Esophagus mucosa (tissue), 1 donor: ENCODE results near the gene ZBED1. TPM values are rescaled to one million over a fixed set of nuclear protein-coding genes. Genes with fewer than 3 reads are reported as not detected.
"Not testable (repeated sequence)": the region's sequence is repeated elsewhere in the genome, so short reads cannot be mapped to it uniquely, and the experiment has no call there.

Experiments
- ATAC-seq: fragments of 200-7000 bp; cut with Tn5 transposase; one replicate; pipeline ENCODE4 v1.9.1; 2020
- total RNA-seq: library from RNA; stranded (reverse); gene quantifications from one replicate; pipeline ENCODE4 v1.2.4, GENCODE V29; 2023
- donor health status: DM: yes; HTN: yes; CAD: no.

The ZBED1 gene
- total RNA-seq, 1 donor from 2014 or later, result 16.0 TPM

DNA sequence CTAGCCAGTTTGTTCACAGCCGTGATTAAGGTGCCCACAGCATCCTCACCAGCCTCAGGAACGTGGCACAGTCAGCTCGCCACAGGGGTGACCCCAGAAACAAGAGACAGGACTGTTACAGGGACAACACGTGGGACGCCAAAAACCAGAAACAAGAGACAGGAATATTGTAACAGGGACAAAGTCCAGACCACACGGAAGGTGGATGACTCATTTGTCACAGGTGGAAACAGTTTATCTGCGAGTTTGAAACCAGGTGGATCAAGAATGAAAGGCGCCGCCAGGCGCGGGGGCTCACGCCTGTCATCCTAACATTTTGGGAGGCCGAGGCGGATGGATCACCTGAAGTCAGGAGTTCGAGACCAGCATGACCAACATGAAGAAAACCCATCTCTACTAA is 27.7 kb downstream of the ZBED1 start:
- not testable (repeated sequence) for ATAC-seq

DNA sequence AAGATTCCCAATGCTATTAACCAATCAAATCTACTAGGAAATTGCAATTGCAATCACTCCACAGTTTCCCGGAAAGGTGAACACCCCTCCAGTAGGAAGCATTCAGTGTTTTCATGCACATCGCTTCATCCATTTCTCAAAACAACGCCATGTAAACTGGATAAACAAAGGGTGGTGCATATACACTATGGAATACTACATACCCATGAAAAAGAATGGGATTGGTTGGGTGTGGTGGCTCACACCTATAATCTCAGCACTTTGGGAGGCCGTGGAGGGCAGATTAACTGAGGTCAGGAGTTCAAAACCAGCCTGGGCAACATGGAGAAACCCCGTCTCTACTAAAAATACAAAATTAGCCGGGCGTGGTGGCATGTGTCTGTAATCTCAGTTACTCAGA is 29.1 kb downstream of the ZBED1 start:
- ATAC-seq, result no peak

DNA sequence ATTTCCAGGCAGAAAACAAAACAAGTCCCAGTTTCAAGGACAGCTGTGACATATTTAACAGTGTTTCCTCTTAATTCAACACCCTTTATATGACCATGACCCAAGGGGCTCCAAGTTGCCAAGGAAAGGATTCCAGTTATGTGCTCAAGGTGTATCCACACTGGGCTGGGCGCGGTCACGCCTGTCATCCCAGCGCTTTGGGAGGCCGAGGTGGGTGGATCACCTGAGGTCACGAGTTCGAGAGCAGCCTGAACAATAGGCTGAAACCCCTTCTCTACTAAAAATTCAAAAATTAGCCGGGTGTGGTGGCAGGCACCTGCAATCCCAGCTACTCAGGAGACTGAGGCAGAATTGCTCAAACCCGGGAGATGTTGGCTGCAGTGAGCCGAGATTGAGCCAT is 29.6 kb downstream of the ZBED1 start:
- ATAC-seq, result not testable (repeated sequence)

DNA sequence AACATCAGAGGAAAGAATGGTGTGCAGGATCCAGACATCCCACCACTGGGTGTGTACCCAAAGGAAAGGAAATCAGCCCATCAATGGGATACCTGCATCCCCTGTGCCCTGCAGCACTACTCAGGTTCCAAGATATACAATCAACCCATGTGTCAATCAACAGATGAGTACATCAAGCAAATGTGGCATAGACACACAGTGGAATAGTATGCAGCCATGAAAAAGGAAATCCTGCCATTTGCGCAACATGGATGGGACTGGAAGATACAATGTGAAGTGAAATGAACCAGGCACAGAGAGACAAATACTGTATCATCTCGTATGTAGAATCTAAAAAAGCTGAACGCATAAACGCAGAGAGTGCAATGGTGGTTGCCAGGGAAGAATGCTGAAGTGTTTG is 30.9 kb downstream of the ZBED1 start:
- ATAC-seq, result not testable (repeated sequence)

DNA sequence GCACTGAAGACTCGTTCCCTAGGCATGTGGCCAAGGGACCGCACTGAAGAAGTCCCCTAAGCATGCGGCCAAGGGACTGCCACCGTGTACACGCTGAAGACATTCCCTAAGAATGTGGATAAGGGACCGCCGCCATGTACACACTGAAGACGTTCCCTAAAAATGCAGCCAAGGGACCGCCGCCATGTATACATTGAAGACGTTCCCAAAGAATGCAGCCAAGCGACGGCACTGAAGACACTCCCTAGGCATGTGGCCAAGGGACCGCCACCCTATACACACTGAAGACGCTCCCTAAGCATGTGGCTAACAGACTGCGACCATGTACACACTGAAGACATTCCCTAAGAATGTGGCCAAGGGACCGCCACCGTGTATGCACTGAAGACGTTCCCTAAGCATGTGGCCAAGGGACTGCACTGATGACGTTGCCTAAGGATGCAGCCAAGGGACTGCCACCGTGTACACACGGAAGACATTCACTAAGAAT is 31.5 kb downstream of the ZBED1 start:
- ATAC-seq, result no peak

DNA sequence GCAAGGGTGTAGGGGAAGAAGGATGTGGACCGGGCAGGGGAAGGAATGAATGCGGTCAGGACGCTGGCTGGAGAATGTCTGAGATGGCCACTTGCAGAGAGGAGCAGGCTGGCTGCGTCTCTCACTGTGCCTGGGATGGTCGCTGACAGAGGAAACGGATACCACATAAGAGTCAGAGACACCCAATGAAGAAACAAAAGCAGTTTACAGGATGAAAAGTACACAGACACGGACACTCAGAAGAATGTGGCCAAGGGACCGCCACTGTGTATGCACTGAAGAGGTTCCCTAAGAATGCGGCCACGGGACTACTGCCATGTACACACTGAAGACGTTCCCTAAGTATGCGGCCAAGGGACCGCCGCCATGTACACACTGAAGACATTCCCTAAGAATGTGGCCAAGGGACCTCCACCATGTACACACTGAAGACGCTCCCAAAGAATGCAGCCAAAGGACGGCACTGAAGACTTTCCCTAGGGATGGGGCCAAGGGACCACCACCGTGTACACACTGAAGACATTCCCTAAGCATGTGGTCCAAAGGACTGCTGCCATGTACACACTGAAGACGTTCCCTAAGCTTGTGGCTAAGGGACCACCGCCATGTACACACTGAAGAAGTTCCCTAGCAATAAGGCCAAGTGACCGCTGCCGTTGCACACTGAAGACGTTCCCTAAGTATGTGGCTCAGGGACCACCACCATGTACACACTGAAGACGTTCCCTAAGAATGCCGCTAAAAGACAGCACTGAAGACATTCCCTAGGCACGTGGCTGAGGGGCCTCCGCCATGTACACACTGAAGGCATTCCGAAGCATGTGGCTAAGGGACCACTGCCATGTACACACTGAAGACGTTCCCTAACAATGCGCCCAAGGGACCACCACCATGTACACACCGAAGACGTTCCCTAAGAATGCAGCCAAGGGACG is 32.2 kb downstream of the ZBED1 start:
- ATAC-seq, result no peak

DNA sequence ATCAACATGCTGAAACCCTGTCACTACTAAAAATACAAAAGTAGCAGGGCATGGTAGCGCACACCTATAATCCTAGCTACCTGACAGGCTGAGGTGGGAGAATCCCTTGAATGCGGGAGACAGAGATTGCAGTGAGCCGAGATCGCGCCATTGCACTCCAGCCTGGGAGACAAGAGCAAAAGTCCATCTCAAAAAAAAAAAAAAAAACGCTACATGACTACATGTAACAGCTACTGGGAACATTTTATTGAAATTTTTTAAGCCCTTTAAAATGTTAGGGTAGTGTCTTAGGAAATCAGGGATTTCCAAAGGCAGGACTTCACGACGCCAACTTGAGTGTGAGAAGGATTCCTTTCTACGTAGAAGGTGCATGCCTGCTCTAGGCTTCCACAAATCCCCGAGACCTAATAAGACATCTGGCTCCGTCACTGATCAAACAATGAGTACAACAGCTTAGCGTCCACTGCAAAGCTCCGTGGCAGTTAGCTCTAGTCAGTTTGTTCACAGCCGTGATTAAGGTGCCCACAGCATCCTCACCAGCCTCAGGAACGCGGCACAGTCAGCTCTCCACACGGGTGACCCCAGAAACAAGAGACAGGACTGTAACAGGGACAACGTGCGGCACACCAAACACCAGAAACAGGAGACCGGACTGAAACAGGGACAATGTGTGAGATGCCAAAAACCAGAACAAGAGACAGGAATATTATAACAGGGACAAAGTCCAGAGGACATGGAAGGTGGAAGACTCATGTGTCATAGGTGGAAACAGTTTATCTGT is 33.7 kb downstream of the ZBED1 start:
- no peak for ATAC-seq

DNA sequence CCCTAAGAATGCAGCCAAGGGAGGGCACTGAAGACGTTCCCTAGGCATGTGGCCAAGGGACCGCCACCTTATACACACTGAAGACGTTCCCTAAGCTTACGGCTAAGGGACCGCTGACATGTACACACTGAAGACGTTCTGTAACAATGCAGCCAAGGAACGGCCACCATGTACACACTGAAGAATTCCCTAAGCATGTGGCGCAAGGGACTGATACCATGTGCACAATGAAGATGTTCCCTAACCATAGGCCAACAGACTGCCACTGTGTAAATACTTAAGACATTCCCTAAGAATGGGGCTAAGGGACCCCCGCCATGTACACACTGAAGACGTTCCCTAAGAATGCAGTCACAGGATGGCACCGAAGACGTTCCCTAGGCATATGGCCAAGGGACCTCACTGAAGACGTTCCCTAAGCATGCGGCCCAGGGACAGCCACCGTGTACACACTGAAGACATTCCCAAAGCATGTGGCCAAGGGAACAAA is 36.1 kb downstream of the ZBED1 start:
- no peak for ATAC-seq

DNA sequence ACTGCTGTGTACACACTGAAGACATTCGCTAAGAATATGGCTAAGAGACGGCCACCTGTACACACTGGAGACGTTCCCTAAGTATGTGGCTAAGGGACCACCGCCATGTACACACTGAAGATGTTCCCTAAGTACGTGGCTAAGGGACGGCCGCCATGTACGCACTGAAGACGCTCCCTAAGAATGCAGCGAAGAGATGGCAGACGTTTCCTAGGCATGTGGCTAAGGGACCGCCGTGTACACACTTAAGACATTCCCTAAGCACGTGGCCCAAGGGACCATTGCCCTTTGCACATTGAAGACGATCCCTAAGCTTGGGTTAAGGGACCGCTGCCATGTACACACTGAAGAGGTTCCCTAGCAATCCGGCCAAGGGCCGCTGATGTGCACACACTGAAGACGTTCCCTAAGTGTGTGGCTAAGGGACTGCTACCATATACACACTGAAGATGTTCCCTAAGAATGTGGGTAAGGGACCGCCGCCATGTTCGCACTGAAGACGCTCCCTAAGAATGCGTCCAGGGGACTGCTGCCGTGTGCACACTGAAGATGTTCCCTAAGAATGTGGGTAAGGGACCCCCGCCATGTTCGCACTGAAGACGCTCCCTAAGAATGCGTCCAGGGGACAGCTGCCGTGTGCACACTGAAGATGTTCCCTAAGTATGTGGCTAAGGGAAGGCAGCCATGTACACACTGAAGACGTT is 36.7 kb downstream of the ZBED1 start:
- no peak for ATAC-seq

DNA sequence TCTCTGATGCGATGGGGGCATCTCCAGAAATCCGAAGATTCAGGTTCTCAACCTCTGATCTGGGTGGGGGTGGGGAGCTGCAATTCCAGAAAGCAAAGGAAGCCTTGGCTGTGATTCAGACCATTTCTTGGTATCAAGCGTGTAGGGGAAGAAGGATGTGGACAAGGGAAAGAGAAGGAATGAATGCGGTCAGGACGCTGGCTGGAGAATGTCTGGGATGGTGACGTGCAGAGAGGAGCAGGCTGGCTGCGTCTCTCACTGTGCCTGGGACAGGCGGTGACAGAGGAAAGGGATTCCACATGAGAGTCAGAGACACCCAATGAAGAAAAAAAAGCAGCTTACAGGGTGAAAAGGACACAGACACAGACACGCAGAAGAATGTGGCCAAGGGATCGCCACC is 37.3 kb downstream of the ZBED1 start:
- not testable (repeated sequence) for ATAC-seq

DNA sequence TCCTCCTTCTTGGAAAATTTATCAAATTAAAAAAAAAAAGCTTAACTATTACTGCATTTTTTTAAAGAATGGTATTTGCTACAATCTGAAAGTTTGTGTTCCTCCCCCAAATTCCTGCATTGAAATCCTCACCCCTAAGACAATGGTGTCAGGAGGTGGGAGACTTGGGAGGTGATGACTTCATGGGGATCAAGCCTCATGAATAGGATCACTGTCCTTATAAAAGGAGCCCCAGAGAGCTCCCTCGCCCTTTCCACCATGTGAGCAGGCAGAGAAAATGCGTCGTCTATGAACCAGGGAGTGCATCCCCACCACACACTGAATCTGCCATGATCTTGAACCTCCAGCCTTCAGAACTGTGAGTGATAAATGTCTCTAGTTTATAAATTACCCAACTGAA is 38.0 kb downstream of the ZBED1 start:
- no peak for ATAC-seq

DNA sequence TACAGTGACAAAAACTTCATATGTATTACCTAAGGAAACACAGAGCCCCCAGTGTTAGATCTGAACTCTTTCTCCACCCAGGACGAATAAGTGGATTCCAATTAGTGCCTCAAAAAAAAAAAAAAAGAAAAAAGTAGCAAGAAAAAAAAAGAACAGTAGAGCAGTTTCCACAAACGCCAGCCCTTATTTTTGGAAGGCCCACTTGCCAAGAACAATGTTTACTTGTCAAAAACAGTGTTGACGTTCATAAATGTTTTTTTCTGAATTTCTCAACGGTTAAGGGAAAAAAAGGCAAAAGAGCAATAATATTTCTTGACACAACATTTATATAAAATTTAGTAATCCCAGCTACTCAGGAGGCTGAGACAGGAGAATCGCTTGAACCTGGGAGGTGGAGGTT is 38.7 kb downstream of the ZBED1 start:
- ATAC-seq, result no peak

DNA sequence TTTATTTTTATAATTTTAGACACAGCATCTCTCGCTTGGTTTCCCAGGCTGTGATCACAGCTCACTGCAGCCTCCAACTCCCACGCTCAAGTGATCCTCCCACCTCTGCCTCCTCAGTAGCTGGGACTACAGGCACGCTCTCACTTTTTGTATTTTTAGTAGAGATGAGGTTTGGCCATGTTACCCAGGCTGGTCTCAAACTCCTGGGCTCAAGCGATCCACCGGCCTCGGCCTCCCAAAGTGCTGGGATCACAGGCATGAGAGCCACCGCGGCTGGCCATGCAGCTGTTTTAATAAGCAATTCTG is 39.1 kb downstream of the ZBED1 start:
- ATAC-seq, result no peak

DNA sequence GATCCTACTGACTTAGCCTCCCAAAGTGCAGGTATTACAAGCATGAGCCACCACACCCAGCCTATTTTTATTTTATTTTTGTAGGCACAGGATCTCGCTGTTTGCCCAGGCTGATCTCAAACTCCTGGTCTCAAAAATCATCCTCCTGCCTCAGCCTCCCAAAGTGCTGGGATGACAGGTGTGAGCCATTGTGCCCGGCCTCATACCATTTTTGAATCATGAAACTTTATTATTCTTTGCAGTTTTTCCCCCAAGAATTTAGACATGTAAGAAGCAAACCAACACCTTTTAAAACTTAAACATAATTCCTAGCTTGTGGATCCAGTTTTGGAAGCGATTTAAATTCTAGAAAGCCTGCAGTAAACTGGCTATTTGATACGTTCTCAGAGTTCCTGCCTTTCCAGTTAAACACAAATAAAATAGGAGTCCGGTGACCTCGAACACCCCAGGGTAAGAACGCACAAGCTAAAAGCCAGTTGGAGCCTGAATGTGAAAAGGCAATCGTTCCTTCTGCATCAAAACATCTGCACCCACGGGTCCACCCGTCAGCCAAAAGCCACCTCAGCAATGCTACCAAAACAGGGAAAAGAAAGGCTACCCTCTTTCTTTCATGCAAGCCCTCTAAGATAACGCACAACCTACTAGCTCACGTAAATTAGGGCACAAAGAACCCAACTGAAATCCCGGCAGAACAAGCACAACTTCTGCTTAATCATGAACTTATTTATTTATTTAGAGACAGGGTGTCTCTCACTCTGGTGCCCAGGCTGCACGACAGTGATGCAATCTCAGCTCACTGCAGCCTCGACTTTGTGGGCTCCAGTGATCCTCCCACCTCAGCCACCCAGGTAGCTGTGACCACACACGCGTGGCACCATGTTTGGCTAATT is 39.7 kb downstream of the ZBED1 start:
- not testable (repeated sequence) for ATAC-seq

DNA sequence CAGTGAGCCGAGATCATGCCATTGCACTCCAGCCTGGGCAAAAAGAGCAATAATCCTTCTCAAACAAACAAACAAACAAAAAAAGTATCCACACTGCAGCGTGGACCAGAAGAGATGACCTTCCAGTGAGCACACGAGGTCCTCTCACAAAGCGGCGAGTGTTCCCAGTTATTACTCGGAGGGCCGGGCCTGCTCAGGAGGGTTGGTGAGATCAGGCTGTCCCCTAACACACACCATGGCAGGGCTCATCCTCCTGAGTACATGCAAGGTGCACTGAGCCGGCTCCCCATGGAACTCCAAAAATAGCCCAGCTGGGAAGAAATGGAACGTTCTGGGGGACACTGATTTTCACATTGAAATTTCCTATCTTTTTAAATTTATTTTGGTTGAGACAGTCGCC is 40.7 kb downstream of the ZBED1 start:
- not testable (repeated sequence) for ATAC-seq

DNA sequence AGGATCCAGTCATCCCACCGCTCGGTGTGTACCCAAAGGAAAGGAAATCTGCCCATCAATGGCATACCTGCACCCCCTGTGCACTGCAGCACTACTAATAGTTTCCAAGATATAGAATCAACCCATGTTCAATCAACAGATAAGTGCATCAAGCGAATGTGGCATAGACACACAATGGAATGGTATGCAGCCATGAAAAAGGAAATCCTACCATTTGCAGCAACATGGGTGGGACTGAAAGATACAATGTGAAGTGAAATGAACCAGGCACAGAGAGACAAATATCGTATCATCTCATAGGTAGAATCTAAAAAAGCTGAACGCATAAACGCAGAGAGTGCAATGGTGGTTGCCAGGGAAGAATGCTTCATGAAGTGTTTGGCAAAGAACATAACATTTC is 42.5 kb downstream of the ZBED1 start:
- ATAC-seq, result no peak

DNA sequence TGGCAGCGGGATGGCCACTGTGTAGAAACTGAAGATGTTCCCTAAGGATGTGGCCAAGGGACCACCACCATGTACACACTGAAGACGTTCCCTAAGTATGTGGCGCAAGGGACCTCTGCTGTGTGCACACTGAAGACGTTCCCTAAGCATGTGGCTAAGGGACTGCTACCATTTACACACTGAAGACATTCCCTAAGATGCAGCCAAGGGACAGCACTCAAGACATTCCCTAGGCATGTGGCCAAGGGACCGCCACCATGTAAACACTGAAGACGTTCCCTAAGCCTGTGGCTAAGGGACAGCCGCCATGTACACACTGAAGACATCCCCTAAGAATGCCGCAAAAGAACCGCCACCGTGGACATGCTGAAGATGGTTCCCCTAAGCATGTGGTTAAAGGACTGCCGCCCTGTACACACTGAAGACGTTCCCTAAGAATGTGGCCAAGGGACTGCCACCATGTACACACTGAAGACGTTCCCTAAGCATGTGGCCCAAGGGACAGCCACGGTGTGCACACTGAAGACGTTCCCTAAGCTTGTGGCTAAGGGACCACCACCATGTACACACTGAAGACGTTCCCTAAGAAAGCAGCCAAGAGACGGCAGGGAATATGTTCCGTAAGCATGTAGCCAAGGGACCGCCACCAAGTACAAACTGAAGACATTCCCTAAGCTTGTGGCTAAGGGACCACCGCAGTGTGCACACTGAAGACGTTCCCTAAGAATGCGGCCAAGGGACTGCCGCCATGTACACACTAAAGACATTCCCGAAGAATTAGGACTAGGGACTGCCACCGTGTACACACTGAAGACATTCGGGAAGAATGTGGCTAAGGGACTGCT is 43.3 kb downstream of the ZBED1 start:
- no peak for ATAC-seq

DNA sequence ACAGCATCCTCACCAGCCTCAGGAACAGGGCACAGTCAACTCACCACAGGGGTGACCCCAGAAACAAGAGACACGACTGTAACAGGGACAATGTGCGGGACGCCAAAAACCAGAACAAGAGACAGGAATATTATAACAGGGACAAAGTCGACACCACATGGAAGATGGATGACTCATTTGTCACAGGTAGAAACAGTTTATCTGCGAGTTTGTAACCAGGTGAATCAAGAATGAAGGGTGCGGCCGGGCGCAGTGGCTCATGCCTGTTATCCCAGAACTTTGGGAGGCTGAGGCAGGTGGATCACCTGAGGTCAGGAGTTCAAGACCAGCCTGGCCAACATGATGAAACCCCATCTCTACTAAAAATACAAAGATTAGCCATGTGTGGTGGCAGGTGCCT is 44.7 kb downstream of the ZBED1 start:
- ATAC-seq, result peak; percentile 38

DNA sequence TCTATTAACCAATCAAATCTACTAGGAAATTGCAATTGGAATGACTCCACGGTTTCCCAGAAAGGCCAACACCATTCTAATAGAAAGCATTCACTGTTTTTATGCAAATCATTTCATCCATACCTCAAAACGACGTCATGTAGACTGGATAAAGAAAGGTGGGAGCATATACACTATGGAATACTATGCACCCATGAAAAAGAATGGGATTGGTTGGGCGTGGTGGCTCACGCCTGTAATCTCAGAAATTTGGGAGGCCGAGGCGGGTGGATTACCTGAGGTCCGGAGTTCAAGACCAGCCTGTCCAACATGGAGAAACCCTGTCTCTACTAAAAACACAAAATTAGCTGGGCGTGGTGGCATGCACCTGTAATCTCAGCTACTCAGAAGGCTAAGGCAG is 46.2 kb downstream of the ZBED1 start:
- not testable (repeated sequence) for ATAC-seq

DNA sequence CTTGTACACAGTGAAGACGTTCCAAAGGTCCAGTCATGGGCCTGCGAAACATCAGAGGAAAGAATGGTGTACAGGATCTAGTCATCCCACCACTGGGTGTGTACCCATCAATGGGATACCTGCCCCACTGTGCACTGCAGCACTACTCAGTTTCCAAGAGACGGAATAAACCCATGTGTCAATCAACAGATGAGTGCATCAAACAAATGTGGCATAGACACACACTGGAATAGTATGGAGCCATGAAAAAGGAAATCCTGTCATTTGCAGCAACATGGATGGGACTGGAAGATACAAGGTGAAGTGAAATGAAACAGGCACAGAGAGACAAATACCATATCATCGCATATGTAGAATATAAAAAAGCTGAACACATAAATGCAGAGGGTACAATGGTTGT is 48.0 kb downstream of the ZBED1 start:
- no peak for ATAC-seq

DNA sequence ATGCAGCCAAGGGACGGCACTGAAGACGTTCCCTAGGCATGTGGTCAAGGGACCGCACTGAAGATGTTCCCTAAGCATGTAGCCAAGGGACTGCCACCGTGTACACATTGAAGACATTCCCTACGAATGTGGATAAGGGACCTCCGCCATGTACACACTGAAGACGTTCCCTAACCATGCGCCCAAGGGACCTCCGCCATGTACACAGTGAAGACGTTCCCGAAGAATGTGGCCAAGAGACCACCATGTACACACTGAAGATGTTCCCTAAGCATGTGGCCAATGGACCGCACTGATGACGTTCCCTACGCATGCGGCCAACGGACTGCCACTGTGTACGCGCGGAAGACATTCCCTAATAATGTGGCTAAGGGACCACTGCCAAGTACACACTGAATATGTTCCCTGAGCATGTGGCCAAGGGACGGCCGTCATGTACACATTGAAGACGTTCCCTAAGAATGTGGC is 48.4 kb downstream of the ZBED1 start:
- no peak for ATAC-seq
